ENCODE results near the gene C10orf67. TPM values are rescaled to one million over a fixed set of nuclear protein-coding genes. Genes with fewer than 3 reads are reported as not detected.
"Not testable (repeated sequence)": the region's sequence is repeated elsewhere in the genome, so short reads cannot be mapped to it uniquely, and the experiment has no call there.

C10orf67 gene
- total and polyA plus RNA-seq, 3 experiments from 2014 or later = 0.26 TPM; not detected in 2

DNA sequence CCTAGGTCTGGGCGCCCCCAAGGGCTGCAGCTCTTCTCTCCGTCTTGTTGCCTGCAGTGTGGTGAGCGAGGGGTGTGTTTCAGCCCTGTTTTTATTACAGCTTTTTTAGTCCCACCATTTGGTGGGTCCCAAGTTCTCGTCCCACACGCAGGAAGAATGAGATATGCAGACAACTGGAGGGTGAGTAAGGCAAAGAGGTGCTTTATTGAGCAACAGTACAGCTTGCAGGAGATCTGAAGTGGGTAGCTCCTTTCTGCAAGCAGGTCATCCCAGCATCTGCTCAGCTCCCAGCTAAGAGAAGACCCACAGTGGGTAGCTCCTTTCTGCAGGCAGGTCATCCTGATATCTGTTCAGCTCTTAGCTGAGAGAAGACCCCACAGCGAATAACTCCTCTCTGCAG, 28.2 kb downstream of the C10orf67 start:
- Mint-ChIP-seq H3K36me3 (no peaks in the 10 kb centered on the region), H3K9me3 (no peaks in the 10 kb centered on the region), H3K4me1 (peaks cover 0 to 4% (median 0%) of the 10 kb centered on the region in 3 donors), H3K27me3 (peaks cover 0 to 9% of the 10 kb centered on the region in 2 donors), H3K27ac (no peak overlapping the region), H3K4me3 (no peak overlapping the region)
- H3K27me3 ChIP-seq (ENCODE audit: insufficient read depth, low read length, poor library complexity, severe bottlenecking) = no peaks in the 10 kb centered on the region
- no peaks in the 10 kb centered on the region for H3K4me1 ChIP-seq (ENCODE audit: insufficient read depth, low read length)
- DNase-seq = no peak
- CTCF ChIA-PET = interaction anchor here (1.0 to 2.9 kb wide), 5 partner anchors 122 to 1241 kb away, joined by 3 to 42 read pairs (median 5); partner anchors contain the start of gene OTUD1
- H3K27ac ChIP-seq (ENCODE audit: low read depth, low read length) = no peak overlapping the region
- H3K4me3 ChIP-seq (ENCODE audit: low read length) = no peak overlapping the region
- POLR2A ChIA-PET = no interaction called here
- H3K36me3 ChIP-seq (ENCODE audit: insufficient read depth, low read length) = no peaks in the 10 kb centered on the region
- H3K9me3 ChIP-seq (ENCODE audit: low read length) = no peaks in the 10 kb centered on the region

DNA sequence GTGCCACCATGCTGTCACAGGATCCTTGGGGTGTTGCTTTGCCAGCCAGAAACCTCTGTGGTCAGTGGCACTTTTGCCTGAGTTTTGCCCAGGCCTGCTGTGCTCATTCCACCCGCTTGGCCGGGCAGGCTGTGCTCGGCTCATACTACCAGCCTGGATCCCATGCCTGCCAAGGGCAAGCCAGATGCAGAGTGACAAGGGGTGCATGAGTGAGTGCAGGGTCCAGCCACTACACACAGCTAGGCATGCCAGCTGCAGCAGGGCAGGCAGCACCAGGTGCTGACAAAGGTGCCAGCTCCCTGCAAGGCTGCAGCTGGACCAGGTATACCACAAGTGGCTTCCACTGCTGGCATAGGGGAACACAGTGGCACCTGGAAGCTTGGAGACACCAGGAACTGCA, 28.6 kb downstream of the C10orf67 start:
- Mint-ChIP-seq H3K4me3 (no peak overlapping the region), H3K9me3 (no peaks in the 10 kb centered on the region), H3K36me3 (no peaks in the 10 kb centered on the region), H3K27ac (no peak overlapping the region), H3K4me1 (peaks cover 0 to 4% (median 0%) of the 10 kb centered on the region in 3 donors), H3K27me3 (peaks cover 0 to 9% of the 10 kb centered on the region in 2 donors)
- Histone ChIP-seq H3K36me3 (ENCODE audit: insufficient read depth, low read length) (no peaks in the 10 kb centered on the region), H3K27me3 (ENCODE audit: insufficient read depth, low read length, poor library complexity, severe bottlenecking) (no peaks in the 10 kb centered on the region), H3K27ac (ENCODE audit: low read depth, low read length) (no peak overlapping the region), H3K4me3 (ENCODE audit: low read length) (no peak overlapping the region), H3K9me3 (ENCODE audit: low read length) (no peaks in the 10 kb centered on the region), H3K4me1 (ENCODE audit: insufficient read depth, low read length) (no peaks in the 10 kb centered on the region)
- ChIA-PET CTCF (interaction anchor here (1.0 to 2.9 kb wide), 6 partner anchors 122 to 1241 kb away, joined by 3 to 42 read pairs (median 5); partner anchors contain the start of gene OTUD1), POLR2A (no interaction called here)
- DNase-seq = no peak

GRCh38 chr10:23314835-23315239, 29.8 kb downstream of the C10orf67 start:
- H3K9me3 Mint-ChIP-seq = no peaks in the 10 kb centered on the region
- no peak overlapping the region for H3K4me3 Mint-ChIP-seq
- no peaks in the 10 kb centered on the region for H3K27me3 ChIP-seq (ENCODE audit: insufficient read depth, low read length, poor library complexity, severe bottlenecking)
- H3K9me3 ChIP-seq (ENCODE audit: low read length) = no peaks in the 10 kb centered on the region
- POLR2A ChIA-PET = no interaction called here
- peaks cover 0 to 4% (median 0%) of the 10 kb centered on the region in 3 donors for H3K4me1 Mint-ChIP-seq
- no peak overlapping the region for H3K27ac ChIP-seq (ENCODE audit: low read depth, low read length)
- no peak overlapping the region for H3K4me3 ChIP-seq (ENCODE audit: low read length)
- H3K27me3 Mint-ChIP-seq = peaks cover 0 to 6% of the 10 kb centered on the region in 2 donors
- no peaks in the 10 kb centered on the region for H3K36me3 Mint-ChIP-seq
- H3K27ac Mint-ChIP-seq = no peak overlapping the region
- no peaks in the 10 kb centered on the region for H3K4me1 ChIP-seq (ENCODE audit: insufficient read depth, low read length)
- CTCF ChIA-PET = interaction anchor here (0.7 to 2.9 kb wide), 26 partner anchors 9 to 885 kb away, joined by 3 to 42 read pairs (median 4); partner anchors contain the start of gene OTUD1
- peak in 4 of 5 donors; percentile 20 to 64 (median 40) for DNase-seq
- no peaks in the 10 kb centered on the region for H3K36me3 ChIP-seq (ENCODE audit: insufficient read depth, low read length)

GRCh38 chr10:23311034-23311433, 33.6 kb downstream of the C10orf67 start:
- no peak overlapping the region for H3K27ac ChIP-seq (ENCODE audit: low read depth, low read length)
- H3K4me3 ChIP-seq (ENCODE audit: low read length) = no peak overlapping the region
- DNase-seq = no peak
- H3K36me3 ChIP-seq (ENCODE audit: insufficient read depth, low read length) = no peaks in the 10 kb centered on the region
- ChIA-PET POLR2A (no interaction called here), CTCF (interaction anchor here (0.5 to 1.8 kb wide), 2 partner anchors 122 to 218 kb away, joined by 3 to 7 read pairs; no protein-coding TSS in a partner anchor)
- no peak overlapping the region for H3K4me3 Mint-ChIP-seq
- peaks cover 0 to 4% (median 0%) of the 10 kb centered on the region in 3 donors for H3K4me1 Mint-ChIP-seq
- no peaks in the 10 kb centered on the region for H3K9me3 Mint-ChIP-seq
- no peaks in the 10 kb centered on the region for H3K27me3 ChIP-seq (ENCODE audit: insufficient read depth, low read length, poor library complexity, severe bottlenecking)
- no peaks in the 10 kb centered on the region for H3K36me3 Mint-ChIP-seq
- no peaks in the 10 kb centered on the region for H3K4me1 ChIP-seq (ENCODE audit: insufficient read depth, low read length)
- no peak overlapping the region for H3K27ac Mint-ChIP-seq
- H3K27me3 Mint-ChIP-seq = peaks cover 0 to 3% of the 10 kb centered on the region in 2 donors
- H3K9me3 ChIP-seq (ENCODE audit: low read length) = no peaks in the 10 kb centered on the region

DNA sequence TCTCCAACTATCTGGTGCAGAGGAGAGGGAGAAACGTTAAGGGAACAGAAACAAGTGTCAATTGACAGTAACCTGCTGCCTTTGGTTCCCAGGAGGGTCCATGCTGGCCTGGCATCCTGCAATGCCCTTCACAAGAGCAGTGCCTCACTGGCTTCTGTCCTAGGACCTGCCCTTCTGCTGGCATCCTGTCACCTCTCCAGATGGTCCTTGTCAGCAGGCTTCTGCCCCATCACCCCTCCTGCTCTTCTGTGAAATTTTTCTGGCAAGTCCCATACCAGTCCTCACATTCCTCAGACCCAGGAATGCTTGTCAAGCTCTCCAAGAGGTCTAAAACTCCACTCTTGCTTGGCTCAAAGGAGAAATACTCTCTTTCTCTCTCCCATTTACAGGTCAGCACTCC, 34.2 kb downstream of the C10orf67 start:
- DNase-seq = no peak
- Histone ChIP-seq H3K4me1 (ENCODE audit: insufficient read depth, low read length) (no peaks in the 10 kb centered on the region), H3K27ac (ENCODE audit: low read depth, low read length) (no peak overlapping the region), H3K9me3 (ENCODE audit: low read length) (no peaks in the 10 kb centered on the region), H3K4me3 (ENCODE audit: low read length) (no peak overlapping the region), H3K27me3 (ENCODE audit: insufficient read depth, low read length, poor library complexity, severe bottlenecking) (no peaks in the 10 kb centered on the region), H3K36me3 (ENCODE audit: insufficient read depth, low read length) (no peaks in the 10 kb centered on the region)
- ChIA-PET POLR2A (no interaction called here), CTCF (no interaction called here)
- Mint-ChIP-seq H3K4me3 (no peak overlapping the region), H3K27ac (no peak overlapping the region), H3K27me3 (peaks cover 0 to 3% of the 10 kb centered on the region in 2 donors), H3K4me1 (peaks cover 0 to 4% (median 0%) of the 10 kb centered on the region in 3 donors), H3K9me3 (no peaks in the 10 kb centered on the region), H3K36me3 (no peaks in the 10 kb centered on the region)

DNA sequence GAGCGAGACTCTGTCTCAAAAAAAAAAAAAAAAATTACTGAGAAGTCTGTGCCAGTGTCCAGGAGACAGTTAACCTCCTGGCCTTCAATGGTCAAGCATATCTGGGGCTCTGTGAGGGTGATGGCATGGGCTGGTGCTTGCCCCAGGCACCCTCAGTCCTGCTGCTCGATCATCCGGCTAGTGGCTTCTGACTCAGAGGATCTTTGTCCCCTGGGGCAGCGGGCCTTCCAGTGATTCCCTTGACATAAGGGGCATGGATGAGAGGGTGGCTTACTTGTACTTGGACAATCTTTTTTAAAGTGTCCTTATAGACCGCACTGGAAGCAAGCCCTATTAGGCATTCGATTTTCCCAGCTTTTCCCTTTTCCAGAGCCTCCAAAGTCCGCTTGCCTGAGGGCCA, 44.6 kb downstream of the C10orf67 start:
- H3K4me1 ChIP-seq (ENCODE audit: insufficient read depth, low read length); H3K36me3 ChIP-seq (ENCODE audit: insufficient read depth, low read length); H3K27ac Mint-ChIP-seq; H3K27me3 ChIP-seq (ENCODE audit: insufficient read depth, low read length, poor library complexity, severe bottlenecking); H3K4me1 Mint-ChIP-seq; H3K27ac ChIP-seq (ENCODE audit: low read depth, low read length); POLR2A ChIA-PET; H3K36me3 Mint-ChIP-seq; CTCF ChIA-PET; H3K4me3 ChIP-seq (ENCODE audit: low read length); H3K9me3 ChIP-seq (ENCODE audit: low read length); H3K4me3 Mint-ChIP-seq; H3K9me3 Mint-ChIP-seq; DNase-seq: not testable (repeated sequence)
- H3K27me3 Mint-ChIP-seq = peaks cover 21 to 23% of the 10 kb centered on the region in 2 donors

DNA sequence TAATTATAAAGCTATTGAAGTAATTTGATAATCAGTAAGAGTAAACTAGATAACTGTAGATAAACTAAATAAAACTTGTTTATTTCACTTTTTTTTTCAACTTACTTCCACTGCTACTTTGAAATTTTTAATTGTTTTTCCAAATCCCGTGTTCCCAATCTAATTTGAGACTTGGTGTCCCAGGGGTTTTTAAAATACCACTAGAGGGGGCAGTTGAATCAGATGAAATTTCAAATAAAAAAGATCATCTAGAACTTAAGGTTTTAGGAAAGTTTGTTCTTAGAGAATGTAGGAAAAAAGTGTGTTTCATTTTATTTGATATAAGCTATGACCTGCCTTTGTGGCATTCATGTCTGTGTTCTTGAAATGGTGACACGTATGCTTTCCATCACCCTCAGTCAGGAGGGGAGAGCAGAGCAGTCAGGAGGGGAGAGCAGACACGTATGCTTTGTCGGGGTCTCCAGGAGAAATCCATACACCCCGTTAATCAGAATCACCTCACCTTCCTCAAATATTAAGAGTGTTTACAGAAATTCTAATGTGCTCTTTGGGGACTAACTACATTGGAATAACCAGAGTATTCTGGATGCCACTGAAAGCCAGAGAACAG, 49.9 kb downstream of the C10orf67 start:
- H3K9me3 Mint-ChIP-seq = no peaks in the 10 kb centered on the region
- no peaks in the 10 kb centered on the region for H3K27me3 ChIP-seq (ENCODE audit: insufficient read depth, low read length, poor library complexity, severe bottlenecking)
- no peak overlapping the region for H3K4me3 Mint-ChIP-seq
- no peaks in the 10 kb centered on the region for H3K36me3 Mint-ChIP-seq
- no peak for DNase-seq
- H3K4me1 ChIP-seq (ENCODE audit: insufficient read depth, low read length) = no peaks in the 10 kb centered on the region
- no peak overlapping the region for H3K27ac Mint-ChIP-seq
- no peaks in the 10 kb centered on the region for H3K9me3 ChIP-seq (ENCODE audit: low read length)
- no peak overlapping the region for H3K4me3 ChIP-seq (ENCODE audit: low read length)
- no peak overlapping the region for H3K27ac ChIP-seq (ENCODE audit: low read depth, low read length)
- CTCF ChIA-PET = interaction anchor here (1.2 kb wide), 1 partner anchor 234 kb away, joined by 3 read pairs; no protein-coding TSS in a partner anchor
- peaks cover 27 to 29% of the 10 kb centered on the region in 2 donors for H3K27me3 Mint-ChIP-seq
- no peaks in the 10 kb centered on the region for H3K36me3 ChIP-seq (ENCODE audit: insufficient read depth, low read length)
- no peaks in the 10 kb centered on the region for H3K4me1 Mint-ChIP-seq
- POLR2A ChIA-PET = no interaction called here

DNA sequence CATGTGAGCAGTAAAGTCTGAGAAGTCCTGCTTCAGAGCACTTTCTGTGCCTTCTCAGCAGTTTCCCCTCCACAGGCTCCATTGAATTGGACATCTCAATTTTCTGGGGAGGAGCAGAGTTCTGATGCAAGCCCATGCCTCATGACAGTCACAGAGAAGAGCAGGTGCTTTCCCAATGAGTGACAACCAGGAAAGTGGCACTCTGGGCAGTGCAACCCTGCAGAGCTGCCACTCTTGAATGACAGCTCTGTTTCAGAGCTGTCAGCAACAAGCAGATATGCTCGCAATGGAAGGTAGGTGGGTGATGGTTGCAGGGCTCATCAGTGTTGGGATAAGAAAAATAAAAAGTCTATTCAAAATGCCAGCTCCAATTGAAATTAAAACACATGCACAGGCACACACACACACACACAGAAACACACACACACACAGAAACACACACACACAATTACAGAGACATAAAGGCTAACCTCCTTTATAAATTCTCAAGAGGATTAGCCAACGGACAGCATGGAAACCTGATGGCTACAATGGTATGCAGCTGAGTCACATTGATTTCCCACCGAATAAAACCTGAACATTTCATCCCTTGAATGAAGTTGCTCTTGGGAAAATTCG, 50.5 kb downstream of the C10orf67 start:
- H3K4me3 ChIP-seq (ENCODE audit: low read length) = no peak overlapping the region
- no peak for DNase-seq
- H3K27me3 ChIP-seq (ENCODE audit: insufficient read depth, low read length, poor library complexity, severe bottlenecking) = no peaks in the 10 kb centered on the region
- H3K27ac Mint-ChIP-seq = no peak overlapping the region
- no peak overlapping the region for H3K27ac ChIP-seq (ENCODE audit: low read depth, low read length)
- H3K27me3 Mint-ChIP-seq = peaks cover 22 to 29% of the 10 kb centered on the region in 2 donors
- no peaks in the 10 kb centered on the region for H3K9me3 ChIP-seq (ENCODE audit: low read length)
- ChIA-PET CTCF (interaction anchor here (1.2 kb wide), 1 partner anchor 234 kb away, joined by 3 read pairs; no protein-coding TSS in a partner anchor), POLR2A (no interaction called here)
- no peak overlapping the region for H3K4me3 Mint-ChIP-seq
- H3K36me3 Mint-ChIP-seq = no peaks in the 10 kb centered on the region
- no peaks in the 10 kb centered on the region for H3K36me3 ChIP-seq (ENCODE audit: insufficient read depth, low read length)
- H3K4me1 Mint-ChIP-seq = no peaks in the 10 kb centered on the region
- H3K9me3 Mint-ChIP-seq = no peaks in the 10 kb centered on the region
- no peaks in the 10 kb centered on the region for H3K4me1 ChIP-seq (ENCODE audit: insufficient read depth, low read length)

Data from CD8-positive, alpha-beta memory T cell (primary cell).